HepG2 (cell line): ENCODE results near the gene CCDC122. TPM values are rescaled to one million over a fixed set of nuclear protein-coding genes. Genes with fewer than 3 reads are reported as not detected.

Experiments used
- ATF7 ChIP-seq, 2 experiments: fragments of 450-650 bp in 1 of 2; sonication (generic) in 1 of 2; formaldehyde crosslinking in 1 of 2; IDR thresholded peaks; 2 replicates each; pipeline versions ENCODE4 v1.4.0 to v1.6.1; 2016 to 2020; ENCODE audit warnings: antibody characterized with exemption in 1 of 2, mild to moderate bottlenecking in 1 of 2, missing genetic modification reagents in 1 of 2
- DR1 ChIP-seq: sonication (generic); formaldehyde crosslinking; IDR thresholded peaks from 2 replicates; pipeline ENCODE4 v1.8.0; 2021; ENCODE audit warnings: mild to moderate bottlenecking, missing genetic modification reagents, inconsistent platforms
- ELF4 ChIP-seq: sonication (generic); formaldehyde crosslinking; IDR thresholded peaks from 2 replicates; pipeline ENCODE4 v1.5.0; 2020; ENCODE audit warnings: missing genetic modification reagents, mild to moderate bottlenecking, moderate library complexity, borderline replicate concordance
- HCFC1 ChIP-seq: fragments of 150-350 bp; IDR thresholded peaks from 2 replicates; pipeline ENCODE4 v1.6.1; 2014; ENCODE audit warnings: low read depth, low read length
- KAT2B ChIP-seq: fragments of 150-350 bp; IDR thresholded peaks from 2 replicates; pipeline ENCODE4 v1.6.1; 2014; ENCODE audit warnings: low read depth, low read length, borderline replicate concordance
- MTA3 ChIP-seq: sonication (generic); formaldehyde crosslinking; IDR thresholded peaks from 2 replicates; pipeline ENCODE4 v1.4.0; 2020; ENCODE audit warnings: missing genetic modification reagents
- MTF1 ChIP-seq: sonication (generic); formaldehyde crosslinking; IDR thresholded peaks from 2 replicates; pipeline ENCODE4 v1.5.0; 2020; ENCODE audit warnings: missing genetic modification reagents
- POLR2AphosphoS2 ChIP-seq: IDR thresholded peaks from 2 replicates; pipeline ENCODE4 v1.6.1; 2011; ENCODE audit warnings: low read depth, low read length, improper control_type of control experiment
- SNAI1 ChIP-seq: sonication (generic); formaldehyde crosslinking; IDR thresholded peaks from 2 replicates; pipeline ENCODE4 v1.5.0; 2020; ENCODE audit warnings: mild to moderate bottlenecking, missing genetic modification reagents, borderline replicate concordance
- TRIM24 ChIP-seq: sonication (generic); formaldehyde crosslinking; IDR thresholded peaks from 2 replicates; pipeline ENCODE4 v1.8.0; 2022; ENCODE audit warnings: mild to moderate bottlenecking, missing genetic modification reagents
- ZFP1 ChIP-seq: IDR thresholded peaks from 2 replicates; pipeline ENCODE4 v1.6.1; 2016
- ZKSCAN5 ChIP-seq: sonication (generic); formaldehyde crosslinking; IDR thresholded peaks from 2 replicates; pipeline ENCODE4 v1.5.1; 2020; ENCODE audit warnings: mild to moderate bottlenecking, missing genetic modification reagents
- ZNF30 ChIP-seq: sonication (generic); formaldehyde crosslinking; IDR thresholded peaks from 2 replicates; pipeline ENCODE4 v1.5.0; 2020; ENCODE audit warnings: mild to moderate bottlenecking, missing genetic modification reagents
- ZNF674 ChIP-seq: sonication (generic); formaldehyde crosslinking; IDR thresholded peaks from 2 replicates; pipeline ENCODE4 v1.5.0; 2020; ENCODE audit warnings: low read depth, mild to moderate bottlenecking, missing genetic modification reagents
- ZNF83 ChIP-seq: sonication (generic); formaldehyde crosslinking; IDR thresholded peaks from 2 replicates; pipeline ENCODE4 v1.4.0; 2020; ENCODE audit warnings: missing genetic modification reagents, mild to moderate bottlenecking, borderline replicate concordance
- ZNF839 ChIP-seq: sonication (generic); formaldehyde crosslinking; IDR thresholded peaks from 2 replicates; pipeline ENCODE4 v1.4.0; 2020; ENCODE audit warnings: missing genetic modification reagents, mild to moderate bottlenecking, borderline replicate concordance
- ZXDC ChIP-seq: sonication (generic); formaldehyde crosslinking; IDR thresholded peaks from 2 replicates; pipeline ENCODE4 v1.5.0; 2020; ENCODE audit warnings: mild to moderate bottlenecking, missing genetic modification reagents
- polyA plus RNA-seq, 8 experiments: library from polyadenylated mRNA; depleted of rRNA in 3 of 8; stranded (reverse) in 7 of 8; unstranded in 1 of 8; fragments of >200 nt; fragmentation: Illumina TruSeq in 4 of 8; extraction: Trizol in 4 of 8; gene quantifications; 2 replicates each; pipeline versions ENCODE4 v1.2.1 to v1.2.3, GENCODE V29; 2011 to 2016; ENCODE audit warnings: low read depth in 4 of 8, missing spikeins in 1 of 8, mixed read lengths in 1 of 8; ENCODE audit not compliant: insufficient read depth in 1 of 8
- total RNA-seq, 5 experiments: library from RNA; depleted of rRNA; stranded (reverse); fragments of >200 nt; fragmentation: Illumina TruSeq; extraction: Trizol; gene quantifications; 2 replicates each; pipeline ENCODE4 v1.2.3, GENCODE V29; 2016; ENCODE audit warnings: low read depth in 1 of 5
- TF ChIP-seq, protein P1 (sequence below): IDR thresholded peaks from 2 replicates; pipeline ENCODE4 v1.6.1; 2016; ENCODE audit warnings: low read depth
- TF ChIP-seq, protein P2 (sequence below): sonication (generic); formaldehyde crosslinking; IDR thresholded peaks from 2 replicates; pipeline ENCODE4 v1.4.0; 2020; ENCODE audit warnings: mild to moderate bottlenecking, missing genetic modification reagents, borderline replicate concordance
- TF ChIP-seq, protein P3 (sequence below): sonication (generic); formaldehyde crosslinking; IDR thresholded peaks from 2 replicates; pipeline ENCODE4 v1.8.1; 2023; ENCODE audit warnings: missing genetic modification reagents, inconsistent platforms, borderline replicate concordance

Gene CCDC122
- total and polyA plus RNA-seq, 2 of the 13 experiments (the other 11 are each of a cell fraction or from before 2014, with no cell fraction given): 0.32 to 3.5 TPM

DNA sequence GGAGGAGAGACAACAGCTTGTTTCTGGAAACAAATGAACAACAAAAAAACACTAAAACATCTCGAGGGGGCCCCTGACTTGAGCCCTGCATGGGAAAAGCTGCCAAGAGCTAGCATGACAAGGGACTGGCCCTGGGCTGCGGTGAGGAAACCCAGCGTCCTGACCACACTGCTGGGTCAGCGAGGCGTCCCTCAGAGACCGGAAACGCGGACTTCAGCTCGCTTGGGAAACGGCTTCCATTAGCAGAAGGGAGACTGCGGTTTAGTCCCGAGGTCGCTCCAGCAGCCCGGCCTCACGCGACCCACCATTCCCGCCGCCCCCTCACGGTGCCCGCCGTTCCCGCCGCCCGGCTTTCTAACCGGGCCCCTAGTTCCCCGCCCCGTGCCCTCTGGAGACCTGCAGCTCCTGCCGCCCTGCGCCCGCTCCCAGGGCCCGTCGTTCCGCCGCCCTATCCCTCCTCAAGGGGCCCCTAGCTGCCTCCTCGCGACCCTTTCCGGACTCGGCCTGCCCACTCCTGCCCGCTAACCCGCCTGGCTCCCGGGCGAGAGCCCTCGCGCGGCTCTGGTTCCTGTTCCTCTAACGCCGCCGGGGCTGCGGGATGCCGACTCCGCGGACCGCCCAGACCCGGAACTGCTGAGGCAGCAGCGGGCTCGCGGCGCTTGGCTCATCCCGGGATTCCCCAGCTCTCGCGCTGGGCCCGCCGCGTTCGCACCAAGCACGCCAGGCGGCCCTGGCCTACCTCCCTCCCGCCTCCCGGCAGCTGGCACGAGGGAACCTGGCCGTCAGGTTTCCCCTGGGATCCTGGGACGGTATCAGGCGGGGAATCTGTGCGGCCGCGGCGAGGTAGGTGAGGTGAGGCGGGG lies at the start of gene CCDC122 (continued):
- TF ChIP-seq, protein P1, sequence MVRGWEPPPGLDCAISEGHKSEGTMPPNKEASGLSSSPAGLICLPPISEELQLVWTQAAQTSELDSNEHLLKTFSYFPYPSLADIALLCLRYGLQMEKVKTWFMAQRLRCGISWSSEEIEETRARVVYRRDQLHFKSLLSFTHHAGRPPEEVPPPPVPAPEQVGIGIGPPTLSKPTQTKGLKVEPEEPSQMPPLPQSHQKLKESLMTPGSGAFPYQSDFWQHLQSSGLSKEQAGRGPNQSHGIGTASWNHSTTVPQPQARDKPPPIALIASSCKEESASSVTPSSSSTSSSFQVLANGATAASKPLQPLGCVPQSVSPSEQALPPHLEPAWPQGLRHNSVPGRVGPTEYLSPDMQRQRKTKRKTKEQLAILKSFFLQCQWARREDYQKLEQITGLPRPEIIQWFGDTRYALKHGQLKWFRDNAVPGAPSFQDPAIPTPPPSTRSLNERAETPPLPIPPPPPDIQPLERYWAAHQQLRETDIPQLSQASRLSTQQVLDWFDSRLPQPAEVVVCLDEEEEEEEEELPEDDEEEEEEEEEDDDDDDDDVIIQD (CRISPR knock-in tag): no peak
- TF ChIP-seq KAT2B (no peak), MTF1 (CRISPR knock-in tag) (0 out of 2 replicates have a peak, but pooled peaks have one; percentile 39), ZFP1 (CRISPR knock-in tag) (no peak), ZNF83 (CRISPR knock-in tag) (0 out of 2 replicates have a peak, but pooled peaks have one; percentile 64), ZNF674 (no peak), HCFC1 (no peak), ZKSCAN5 (CRISPR knock-in tag) (no peak), TRIM24 (CRISPR knock-in tag) (no peak), POLR2AphosphoS2 (no peak), SNAI1 (CRISPR knock-in tag) (no peak), ZNF30 (CRISPR knock-in tag) (peak; percentile 96), ZXDC (CRISPR knock-in tag) (no peak), ATF7 (IDR thresholded peaks at IDR 0.05) (no peak), ATF7 (CRISPR knock-in tag; IDR thresholded peaks at IDR 0.05) (0 out of 2 replicates have a peak, but pooled peaks have one; percentile 18), ELF4 (CRISPR knock-in tag) (no peak), ZNF839 (CRISPR knock-in tag) (no peak; the same call in 1 of the 2 replicates), DR1 (CRISPR knock-in tag) (peak; percentile 44), MTA3 (CRISPR knock-in tag) (no peak)
- TF ChIP-seq, protein P2, sequence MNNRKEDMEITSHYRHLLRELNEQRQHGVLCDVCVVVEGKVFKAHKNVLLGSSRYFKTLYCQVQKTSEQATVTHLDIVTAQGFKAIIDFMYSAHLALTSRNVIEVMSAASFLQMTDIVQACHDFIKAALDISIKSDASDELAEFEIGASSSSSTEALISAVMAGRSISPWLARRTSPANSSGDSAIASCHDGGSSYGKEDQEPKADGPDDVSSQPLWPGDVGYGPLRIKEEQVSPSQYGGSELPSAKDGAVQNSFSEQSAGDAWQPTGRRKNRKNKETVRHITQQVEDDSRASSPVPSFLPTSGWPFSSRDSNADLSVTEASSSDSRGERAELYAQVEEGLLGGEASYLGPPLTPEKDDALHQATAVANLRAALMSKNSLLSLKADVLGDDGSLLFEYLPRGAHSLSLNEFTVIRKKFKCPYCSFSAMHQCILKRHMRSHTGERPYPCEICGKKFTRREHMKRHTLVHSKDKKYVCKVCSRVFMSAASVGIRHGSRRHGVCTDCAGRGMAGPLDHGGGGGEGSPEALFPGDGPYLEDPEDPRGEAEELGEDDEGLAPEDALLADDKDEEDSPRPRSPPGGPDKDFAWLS (CRISPR knock-in tag): no peak
- TF ChIP-seq, protein P3, sequence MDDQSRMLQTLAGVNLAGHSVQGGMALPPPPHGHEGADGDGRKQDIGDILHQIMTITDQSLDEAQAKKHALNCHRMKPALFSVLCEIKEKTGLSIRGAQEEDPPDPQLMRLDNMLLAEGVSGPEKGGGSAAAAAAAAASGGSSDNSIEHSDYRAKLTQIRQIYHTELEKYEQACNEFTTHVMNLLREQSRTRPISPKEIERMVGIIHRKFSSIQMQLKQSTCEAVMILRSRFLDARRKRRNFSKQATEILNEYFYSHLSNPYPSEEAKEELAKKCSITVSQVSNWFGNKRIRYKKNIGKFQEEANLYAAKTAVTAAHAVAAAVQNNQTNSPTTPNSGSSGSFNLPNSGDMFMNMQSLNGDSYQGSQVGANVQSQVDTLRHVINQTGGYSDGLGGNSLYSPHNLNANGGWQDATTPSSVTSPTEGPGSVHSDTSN (CRISPR knock-in tag): 0 out of 2 replicates have a peak, but pooled peaks have one; percentile 41
